CD1c-positive myeloid dendritic cell (primary cell): ENCODE results near the gene KDM4F.

ENCODE experiments used
- DNase-seq: peaks from one replicate; pipeline ENCODE4 v3.0.0-alpha.2; 2016; ENCODE audit errors: extremely low spot score

KDM4F gene

GRCh38 chr11:95065336-95065735 is 16.1 kb downstream of the KDM4F start:
- DNase-seq: no peak

GRCh38 chr11:95066716-95067038 is 17.5 kb downstream of the KDM4F start, which contains the start of gene SRSF8:
Gene SRSF8 (plus strand): TSS chr11:95066919. CDS start chr11:95067227, 308 bp downstream.
- DNase-seq: no peak

DNA sequence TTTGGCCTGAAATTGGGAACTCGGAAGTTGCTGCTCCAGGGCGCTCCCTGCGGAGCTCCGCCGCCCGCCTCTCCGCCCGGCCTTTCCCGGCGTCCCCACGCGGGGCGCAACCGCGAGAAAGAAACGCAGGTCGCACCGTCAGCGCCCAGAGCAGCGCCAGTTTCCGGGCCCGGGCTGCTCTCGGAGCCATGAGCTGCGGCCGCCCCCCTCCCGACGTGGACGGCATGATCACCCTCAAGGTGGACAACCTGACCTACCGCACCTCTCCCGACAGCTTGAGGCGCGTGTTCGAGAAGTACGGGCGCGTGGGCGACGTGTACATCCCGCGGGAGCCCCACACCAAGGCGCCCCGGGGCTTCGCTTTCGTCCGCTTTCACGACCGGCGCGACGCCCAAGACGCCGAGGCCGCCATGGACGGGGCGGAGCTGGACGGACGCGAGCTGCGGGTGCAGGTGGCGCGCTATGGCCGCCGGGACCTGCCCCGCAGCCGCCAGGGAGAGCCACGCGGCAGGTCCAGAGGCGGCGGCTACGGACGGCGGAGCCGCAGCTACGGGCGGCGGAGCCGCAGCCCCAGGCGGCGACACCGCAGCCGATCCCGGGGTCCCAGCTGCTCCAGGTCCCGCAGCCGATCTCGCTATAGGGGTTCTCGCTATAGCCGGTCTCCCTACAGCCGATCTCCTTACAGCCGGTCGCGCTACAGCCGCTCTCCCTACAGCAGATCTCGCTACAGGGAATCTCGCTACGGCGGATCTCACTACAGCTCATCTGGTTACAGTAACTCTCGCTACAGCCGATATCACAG is 18.0 kb downstream of the KDM4F start:
- peak; percentile 84 for DNase-seq

DNA sequence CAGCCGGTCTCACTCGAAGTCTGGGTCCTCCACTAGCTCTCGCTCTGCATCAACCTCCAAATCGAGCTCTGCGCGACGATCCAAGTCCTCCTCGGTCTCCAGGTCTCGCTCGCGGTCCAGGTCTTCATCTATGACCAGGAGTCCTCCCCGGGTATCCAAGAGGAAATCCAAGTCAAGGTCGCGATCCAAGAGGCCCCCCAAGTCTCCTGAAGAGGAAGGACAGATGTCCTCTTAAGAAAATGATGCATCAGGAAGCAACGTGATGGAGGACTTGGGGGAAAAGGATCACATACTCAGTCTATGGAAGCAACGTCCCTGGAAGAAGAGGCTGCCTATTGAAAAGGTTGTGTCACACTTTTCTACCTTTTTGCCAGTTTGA is 18.6 kb downstream of the KDM4F start:
- DNase-seq: peak; percentile 29

DNA sequence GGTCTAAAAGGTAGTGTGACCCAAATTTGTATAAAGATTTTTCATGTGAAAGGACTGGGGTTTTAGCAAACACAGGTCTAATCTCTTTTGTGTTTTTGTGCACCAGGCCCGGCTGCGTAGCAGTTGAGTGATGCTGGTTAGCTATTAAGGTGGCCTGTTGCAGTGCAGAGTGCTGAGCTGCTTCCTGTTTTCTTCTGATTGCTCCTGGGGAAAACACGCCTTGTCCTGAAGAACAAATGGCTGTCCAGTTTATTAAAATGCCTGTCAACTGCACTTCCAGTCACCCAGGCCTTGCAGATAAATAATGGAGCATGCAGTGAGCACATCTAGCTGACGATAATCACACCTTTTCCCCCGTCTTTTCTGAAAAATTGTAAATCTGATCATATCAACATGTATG is 19.3 kb downstream of the KDM4F start:
- peak; percentile 88 for DNase-seq

- no peak for DNase-seq
These were observed 21.2 kb downstream of the KDM4F start for GRCh38 chr11:95070471-95070870.

DNA sequence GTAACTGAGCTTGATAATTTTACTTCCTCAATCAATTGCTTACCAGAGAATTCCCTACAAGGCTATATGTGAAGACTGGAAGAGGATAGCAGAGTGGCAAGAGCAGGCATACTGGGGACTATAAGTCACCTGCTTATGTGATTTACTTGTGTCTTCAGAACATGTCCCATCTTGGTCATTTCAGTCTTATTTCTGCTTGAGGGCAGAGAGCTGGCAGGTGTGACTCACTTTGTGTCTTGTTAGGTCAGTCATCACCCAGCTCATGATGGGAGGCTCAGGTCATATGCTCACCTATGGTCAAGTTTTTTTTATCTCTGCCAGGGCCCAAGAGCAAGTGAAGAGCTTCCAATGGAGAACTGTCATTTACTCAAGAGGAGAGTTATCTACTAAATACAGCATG is 23.7 kb downstream of the KDM4F start:
- DNase-seq: no peak

DNA sequence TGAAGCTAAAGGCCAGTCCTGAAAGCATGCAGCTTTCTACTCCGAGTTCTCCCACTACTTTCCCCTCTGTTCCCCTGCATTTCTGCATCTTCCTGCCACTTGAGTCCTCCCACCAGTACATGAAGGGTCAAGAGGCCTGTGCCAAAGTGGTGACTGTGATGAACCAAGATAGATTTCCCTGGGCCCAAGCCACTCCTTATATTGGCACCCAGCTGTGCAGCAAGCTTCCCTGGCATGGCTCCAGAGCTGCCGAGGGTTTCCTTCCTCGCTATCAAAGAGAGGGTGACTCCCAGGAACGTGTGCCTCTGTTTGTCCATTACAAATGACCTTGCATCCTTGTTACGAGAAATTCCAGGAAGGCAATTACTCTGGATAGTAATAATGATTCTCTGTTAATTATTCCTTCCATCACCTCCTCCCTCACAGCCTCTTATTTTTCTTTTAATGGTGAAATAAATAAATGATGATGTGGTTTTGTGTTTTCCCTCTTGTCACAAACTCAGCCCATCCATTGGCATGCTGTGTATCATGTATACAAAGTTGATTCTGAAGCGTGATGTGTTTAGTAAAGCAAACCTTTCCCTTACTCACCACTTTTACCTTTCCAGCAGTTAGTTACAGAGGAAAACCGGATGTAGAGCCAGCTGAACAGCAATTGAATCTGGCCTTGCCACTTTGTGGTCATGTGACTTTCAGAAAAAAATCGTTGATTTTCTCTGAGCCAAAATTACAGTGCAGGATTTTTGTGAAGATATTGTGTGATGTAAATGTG is 25.8 kb downstream of the KDM4F start:
- no peak for DNase-seq

- peak; percentile 40 for DNase-seq
These were observed 27.2 kb downstream of the KDM4F start for GRCh38 chr11:95076416-95076815.

DNA sequence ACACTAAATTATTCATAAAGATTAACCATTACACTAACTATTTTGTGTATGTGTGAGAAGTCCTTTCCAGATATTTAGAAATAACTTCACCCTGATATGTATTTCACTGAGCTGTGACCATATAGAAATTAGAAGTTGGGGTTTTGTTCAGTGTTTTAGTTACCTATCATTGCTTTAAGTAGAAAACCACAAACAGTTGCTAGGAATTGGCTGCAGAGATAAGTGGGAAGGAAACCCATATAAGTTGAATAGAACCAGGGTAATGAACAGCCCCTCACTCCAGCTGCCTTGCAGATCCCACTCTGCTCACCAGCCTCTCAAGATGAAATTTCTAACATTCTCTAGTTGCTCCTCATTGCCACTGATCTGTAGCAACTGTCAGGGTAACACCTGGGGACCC is 27.8 kb downstream of the KDM4F start:
- no peak for DNase-seq

DNA sequence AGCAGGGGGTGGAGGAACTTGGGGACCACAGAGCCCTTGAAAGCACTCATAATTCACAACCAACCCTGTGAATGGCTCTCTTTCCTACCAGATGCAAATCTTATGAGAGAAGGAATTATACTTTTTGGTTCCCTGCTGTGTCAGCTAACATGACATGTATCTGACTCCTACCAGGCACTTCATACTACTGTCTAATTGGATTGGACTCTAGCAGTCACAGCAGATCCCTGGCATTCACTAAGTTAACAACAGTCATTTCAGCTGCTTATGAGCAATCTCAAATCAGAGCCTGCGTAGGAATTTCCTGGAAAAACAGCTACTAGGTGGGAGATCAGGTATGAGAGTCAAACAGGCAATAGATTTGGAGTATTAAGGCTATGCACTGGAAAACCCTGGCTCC is 29.3 kb downstream of the KDM4F start:
- DNase-seq: no peak

- DNase-seq: no peak
These were observed 31.8 kb downstream of the KDM4F start for GRCh38 chr11:95081010-95081409.

DNA sequence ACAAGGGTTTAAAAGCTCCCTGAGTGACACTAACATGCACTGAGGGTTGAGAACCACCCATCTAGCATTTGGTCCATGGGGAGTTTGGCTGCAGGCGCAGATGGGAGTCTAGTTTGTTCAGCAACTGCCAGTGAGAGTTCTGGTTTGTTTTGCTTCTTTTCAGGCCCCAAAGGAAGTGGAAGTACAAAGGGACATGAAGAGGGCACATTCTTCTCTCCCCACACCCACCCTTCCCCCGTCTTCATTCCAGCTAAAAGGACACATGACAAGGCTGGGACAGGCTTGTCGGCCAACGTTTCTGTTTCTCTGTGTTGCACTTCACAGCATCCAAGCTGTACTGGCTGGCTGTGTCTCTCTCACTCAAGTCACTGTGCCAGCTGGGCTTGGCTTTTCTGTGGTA is 32.2 kb downstream of the KDM4F start:
- no peak for DNase-seq

DNA sequence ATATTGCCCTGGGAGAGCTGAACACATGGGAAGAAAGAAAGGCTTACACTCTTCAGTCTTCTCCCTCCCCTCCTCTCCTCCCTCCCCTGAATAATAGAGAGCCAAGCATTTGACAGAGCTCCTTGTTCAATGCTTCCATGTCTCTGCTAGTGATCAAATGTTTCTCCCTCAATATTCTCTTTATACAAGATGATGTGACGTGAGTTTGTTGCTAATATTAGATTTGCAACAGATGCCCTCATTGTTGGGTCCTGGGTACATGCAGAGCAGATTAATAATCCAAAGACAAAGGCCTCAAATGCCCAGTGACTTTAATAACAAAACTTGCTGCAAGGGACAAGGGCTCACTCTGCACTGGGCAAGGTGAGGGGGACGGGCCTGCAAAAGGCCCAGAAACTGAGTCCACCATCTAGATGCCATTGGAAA is 33.4 kb downstream of the KDM4F start:
- no peak for DNase-seq

DNA sequence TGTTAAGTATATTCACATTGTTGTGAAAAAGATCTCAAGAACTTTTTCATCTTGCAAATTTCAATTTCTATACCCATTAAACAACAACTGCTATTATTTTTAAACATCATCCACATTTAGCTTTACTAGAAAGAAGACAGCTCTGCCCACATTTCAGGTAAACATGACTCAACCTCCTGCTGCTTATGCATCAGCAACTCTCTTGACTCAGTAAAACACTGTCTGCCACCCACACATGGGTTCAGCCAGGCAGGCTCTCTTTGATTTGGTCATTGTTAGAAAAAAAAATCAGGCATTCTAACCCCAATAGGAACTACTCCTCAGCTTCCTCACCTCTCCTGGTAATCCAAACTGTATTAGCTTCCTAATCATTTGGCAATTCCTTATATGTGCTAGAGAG is 35.3 kb downstream of the KDM4F start:
- peak; percentile 32 for DNase-seq

- DNase-seq: no peak
These were observed 36.0 kb downstream of the KDM4F start for GRCh38 chr11:95085117-95085816.

- DNase-seq: no peak
These were observed 36.9 kb downstream of the KDM4F start for GRCh38 chr11:95086151-95086550.

DNA sequence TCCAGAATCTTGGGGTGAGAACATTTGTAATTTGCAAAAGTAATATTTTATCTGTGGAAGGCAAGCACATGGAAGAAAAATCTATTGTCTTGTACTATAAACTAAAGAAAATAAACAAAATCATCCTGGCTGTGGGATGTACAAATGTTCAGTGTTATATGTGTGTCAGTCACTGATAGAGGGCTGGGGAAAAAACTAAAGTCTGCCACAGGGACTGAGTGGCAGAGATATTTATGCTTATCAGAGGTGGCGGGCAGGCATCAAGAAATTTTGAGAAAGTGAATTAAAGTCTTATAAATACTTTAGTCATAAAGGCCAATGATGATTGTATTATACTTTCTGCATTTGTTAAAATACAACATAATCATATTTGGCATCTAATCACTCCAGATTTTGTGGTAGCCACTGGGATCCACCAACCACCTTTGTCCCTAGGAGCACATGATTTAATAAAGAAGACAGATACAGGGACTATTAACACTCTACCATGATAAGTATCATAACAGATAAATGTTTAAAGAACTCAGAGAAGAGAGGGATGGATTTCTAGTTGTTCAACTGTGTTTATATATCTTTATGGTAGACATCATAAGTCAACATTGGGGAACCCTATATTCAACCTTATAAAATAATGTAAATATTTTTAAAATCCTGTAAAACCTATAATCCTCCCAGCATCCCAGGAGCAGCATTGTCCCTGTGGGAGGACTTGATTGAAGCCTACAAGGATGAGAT is 37.8 kb downstream of the KDM4F start:
- no peak for DNase-seq

DNA sequence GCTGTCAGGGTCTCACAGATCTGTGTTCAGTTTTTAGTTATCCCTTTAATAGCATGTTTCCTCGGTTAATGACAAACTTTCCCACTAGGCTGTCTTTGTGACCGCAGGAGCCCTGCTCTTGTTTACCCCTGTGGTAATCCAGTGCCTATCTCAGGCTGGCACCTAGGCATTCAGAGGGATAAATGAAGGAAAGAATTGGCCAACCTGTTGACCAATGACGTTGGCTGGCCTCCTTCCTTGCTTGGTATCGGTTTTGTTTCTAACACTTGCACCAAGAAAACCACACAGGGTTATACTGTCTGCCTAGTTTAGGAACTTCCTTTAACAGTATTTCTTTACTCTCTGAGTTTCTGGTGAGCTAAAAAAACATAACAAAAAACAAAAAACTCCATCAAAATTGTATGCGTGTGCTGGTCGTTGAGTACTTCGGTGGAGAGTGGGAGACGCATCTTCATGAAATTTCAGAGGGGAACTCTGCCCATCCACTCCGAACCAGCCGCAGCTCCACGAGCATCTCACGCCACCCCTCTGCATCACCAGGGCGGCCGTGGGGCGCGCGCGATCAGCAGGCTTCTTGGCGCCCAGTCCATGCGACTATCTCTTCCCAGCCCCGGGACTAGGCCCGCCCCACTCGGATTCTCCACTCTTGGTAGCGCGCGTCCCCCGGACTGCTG is 39.9 kb downstream of the KDM4F start:
- no peak for DNase-seq

GRCh38 chr11:95089620-95090542 is 40.7 kb downstream of the KDM4F start, which contains the start of gene ENDOD1:
Gene ENDOD1 (plus strand): TSS chr11:95089846. CDS start chr11:95089928, 82 bp downstream.
- peak; percentile 95 for DNase-seq
